ENCODE measurements around the gene CLSTN2.

DNA sequence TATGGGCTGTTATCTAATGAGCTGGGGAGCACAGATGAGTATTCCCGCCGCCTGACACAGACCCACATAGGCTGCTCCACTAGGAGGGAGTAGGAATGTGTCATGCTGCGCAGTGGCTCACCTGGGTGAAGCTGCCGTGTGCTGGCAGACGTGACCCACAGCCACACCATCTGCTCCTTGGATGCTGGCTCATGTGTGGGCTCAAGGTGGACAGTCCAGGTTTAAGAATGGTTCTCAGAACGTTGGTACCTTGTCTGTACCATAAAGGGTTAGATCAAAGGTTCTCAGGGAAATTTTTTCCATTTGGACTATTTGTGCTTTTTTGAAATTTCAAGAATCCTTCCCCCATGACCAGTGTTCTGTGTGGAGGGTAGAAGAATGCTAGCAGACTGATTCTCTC is 403.9 kb downstream of the CLSTN2 start:
- TF ChIP-seq, protein P1, sequence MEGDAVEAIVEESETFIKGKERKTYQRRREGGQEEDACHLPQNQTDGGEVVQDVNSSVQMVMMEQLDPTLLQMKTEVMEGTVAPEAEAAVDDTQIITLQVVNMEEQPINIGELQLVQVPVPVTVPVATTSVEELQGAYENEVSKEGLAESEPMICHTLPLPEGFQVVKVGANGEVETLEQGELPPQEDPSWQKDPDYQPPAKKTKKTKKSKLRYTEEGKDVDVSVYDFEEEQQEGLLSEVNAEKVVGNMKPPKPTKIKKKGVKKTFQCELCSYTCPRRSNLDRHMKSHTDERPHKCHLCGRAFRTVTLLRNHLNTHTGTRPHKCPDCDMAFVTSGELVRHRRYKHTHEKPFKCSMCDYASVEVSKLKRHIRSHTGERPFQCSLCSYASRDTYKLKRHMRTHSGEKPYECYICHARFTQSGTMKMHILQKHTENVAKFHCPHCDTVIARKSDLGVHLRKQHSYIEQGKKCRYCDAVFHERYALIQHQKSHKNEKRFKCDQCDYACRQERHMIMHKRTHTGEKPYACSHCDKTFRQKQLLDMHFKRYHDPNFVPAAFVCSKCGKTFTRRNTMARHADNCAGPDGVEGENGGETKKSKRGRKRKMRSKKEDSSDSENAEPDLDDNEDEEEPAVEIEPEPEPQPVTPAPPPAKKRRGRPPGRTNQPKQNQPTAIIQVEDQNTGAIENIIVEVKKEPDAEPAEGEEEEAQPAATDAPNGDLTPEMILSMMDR (IDR thresholded peaks at IDR 0.05 in 8 of 11, conservative IDR thresholded peaks at IDR 0.05 in 3 of 11) = no peak
- TF ChIP-seq POLR2A (IDR thresholded peaks at IDR 0.05) = no peak
- TF ChIP-seq POLR2AphosphoS5 (IDR thresholded peaks at IDR 0.05) = no peak
